GF-D8 (cell line): ENCODE data around the gene UNC45B.
"Not testable (repeated sequence)": the region's sequence is repeated elsewhere in the genome, so short reads cannot be mapped to it uniquely, and the experiment has no call there.

Experiments
- DNase-seq: peaks from one replicate; lab custom pipeline; 2025; lab: John Stamatoyannopoulos, UW

Gene UNC45B

GRCh38 chr17:35222452-35222851, 74.8 kb downstream of the UNC45B start:
- no peak for DNase-seq

- no peak for DNase-seq
Observed at GRCh38 chr17:35224436-35224835, 76.8 kb downstream of the UNC45B start.

GRCh38 chr17:35227546-35227945, 79.9 kb downstream of the UNC45B start:
- no peak for DNase-seq

- no peak for DNase-seq
Observed at GRCh38 chr17:35229638-35230037, 82.0 kb downstream of the UNC45B start.

- DNase-seq, result not testable (repeated sequence)
Observed at GRCh38 chr17:35234315-35234714, 86.7 kb downstream of the UNC45B start.

- DNase-seq, result no peak
Observed at GRCh38 chr17:35235289-35235688, 87.7 kb downstream of the UNC45B start.

GRCh38 chr17:35235917-35236316, 88.3 kb downstream of the UNC45B start:
- DNase-seq, result no peak

- DNase-seq, result no peak
Observed at GRCh38 chr17:35236821-35237220, 89.2 kb downstream of the UNC45B start.

- DNase-seq, result no peak
Observed at GRCh38 chr17:35238821-35239220, 91.2 kb downstream of the UNC45B start.
